Measurements from ENCODE around the gene AUNIP.

The AUNIP gene

DNA sequence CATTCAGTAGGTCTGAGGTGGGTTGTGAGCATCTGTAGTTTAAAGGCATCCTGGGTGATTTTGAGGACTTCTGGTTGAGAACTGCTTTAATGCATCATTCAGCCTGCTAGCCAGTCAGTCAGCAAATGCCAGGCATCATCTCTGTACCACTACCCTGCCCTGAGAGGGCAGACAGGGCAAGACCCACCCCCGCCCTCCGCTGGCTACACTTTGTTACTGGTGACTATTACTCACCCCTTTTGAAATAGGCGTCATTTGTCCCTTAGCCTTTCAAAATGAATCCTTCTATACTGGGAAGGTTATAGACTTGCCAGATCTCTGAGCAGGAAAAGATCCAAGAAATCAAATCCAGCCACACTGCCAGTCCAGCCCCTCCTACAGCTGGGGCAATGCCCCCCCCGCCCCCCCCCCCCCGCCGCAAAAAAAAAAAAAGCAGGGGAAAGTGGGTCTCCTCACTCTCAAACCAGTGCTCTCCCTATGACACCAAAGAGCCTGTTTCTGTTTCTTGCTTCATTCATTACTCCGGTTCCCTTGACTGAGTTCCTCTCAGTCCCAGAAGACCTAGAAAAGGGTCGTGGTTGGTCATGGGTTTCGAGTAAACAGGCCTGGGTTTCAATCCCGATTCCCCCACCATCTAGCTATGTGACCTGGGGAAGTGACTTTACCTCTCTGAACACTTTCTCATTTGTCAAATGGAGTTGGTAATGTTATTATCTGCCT, 54.9 kb downstream of the AUNIP start:
- peak; percentile 76 for DNase-seq (ENCODE audit: low spot score)
- TF ChIP-seq, protein P1, sequence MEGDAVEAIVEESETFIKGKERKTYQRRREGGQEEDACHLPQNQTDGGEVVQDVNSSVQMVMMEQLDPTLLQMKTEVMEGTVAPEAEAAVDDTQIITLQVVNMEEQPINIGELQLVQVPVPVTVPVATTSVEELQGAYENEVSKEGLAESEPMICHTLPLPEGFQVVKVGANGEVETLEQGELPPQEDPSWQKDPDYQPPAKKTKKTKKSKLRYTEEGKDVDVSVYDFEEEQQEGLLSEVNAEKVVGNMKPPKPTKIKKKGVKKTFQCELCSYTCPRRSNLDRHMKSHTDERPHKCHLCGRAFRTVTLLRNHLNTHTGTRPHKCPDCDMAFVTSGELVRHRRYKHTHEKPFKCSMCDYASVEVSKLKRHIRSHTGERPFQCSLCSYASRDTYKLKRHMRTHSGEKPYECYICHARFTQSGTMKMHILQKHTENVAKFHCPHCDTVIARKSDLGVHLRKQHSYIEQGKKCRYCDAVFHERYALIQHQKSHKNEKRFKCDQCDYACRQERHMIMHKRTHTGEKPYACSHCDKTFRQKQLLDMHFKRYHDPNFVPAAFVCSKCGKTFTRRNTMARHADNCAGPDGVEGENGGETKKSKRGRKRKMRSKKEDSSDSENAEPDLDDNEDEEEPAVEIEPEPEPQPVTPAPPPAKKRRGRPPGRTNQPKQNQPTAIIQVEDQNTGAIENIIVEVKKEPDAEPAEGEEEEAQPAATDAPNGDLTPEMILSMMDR (IDR thresholded peaks at IDR 0.05; ENCODE audit: extremely low read depth, insufficient read depth, missing control alignments) = no peak
- in situ Hi-C loops (cut with MboI; ENCODE audit: low pct_unique_long_range_greater_than_20kb, low sequenced_read_pairs, unreplicated experiment) = no loop called here

DNA sequence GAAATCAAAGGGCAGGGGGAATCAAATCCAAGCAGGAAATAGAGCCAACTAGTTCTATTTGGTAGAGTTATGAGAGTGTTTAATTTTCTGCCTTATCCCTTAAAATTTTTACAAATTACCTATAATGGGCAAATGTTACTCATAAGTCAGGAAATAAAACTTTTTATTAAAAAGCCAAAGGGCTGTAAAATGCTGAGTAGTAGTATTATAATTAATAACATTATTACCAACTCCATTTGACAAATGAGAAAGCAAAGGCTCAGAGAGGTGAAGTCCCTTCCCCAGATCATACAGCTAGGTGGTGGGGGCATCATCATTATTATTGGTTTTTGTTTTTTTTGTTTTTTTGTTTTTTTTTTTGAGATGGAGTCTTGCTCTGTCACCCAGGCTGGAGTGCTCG, 55.9 kb downstream of the AUNIP start:
- in situ Hi-C loops (cut with MboI; ENCODE audit: low pct_unique_long_range_greater_than_20kb, low sequenced_read_pairs, unreplicated experiment) = no loop called here
- TF ChIP-seq, protein P1 (IDR thresholded peaks at IDR 0.05; ENCODE audit: extremely low read depth, insufficient read depth, missing control alignments) = no peak
- no peak for DNase-seq (ENCODE audit: low spot score)

DNA sequence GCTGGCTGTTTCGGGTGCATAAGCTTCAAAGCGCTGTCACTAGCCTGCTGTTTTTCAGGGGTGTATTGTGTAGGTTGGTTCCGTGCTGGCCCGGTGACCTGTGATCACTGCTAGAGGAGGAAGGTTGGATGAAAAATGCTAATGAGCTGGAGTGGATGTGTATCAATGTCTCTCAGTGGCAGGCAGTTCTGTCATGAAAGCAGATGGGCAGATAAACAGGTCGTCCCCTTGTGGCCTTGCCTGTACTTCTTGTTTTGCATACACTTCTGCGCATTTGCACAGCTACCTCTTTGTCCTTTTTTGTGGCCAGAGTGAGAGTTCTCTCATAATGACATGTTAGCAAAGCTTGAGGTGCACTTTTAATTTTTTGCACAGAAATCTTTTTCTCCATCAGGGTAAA, 56.3 kb downstream of the AUNIP start:
- in situ Hi-C loops (cut with MboI; ENCODE audit: low pct_unique_long_range_greater_than_20kb, low sequenced_read_pairs, unreplicated experiment) = no loop called here
- DNase-seq (ENCODE audit: low spot score) = peak; percentile 83
- TF ChIP-seq, protein P1 (IDR thresholded peaks at IDR 0.05; ENCODE audit: extremely low read depth, insufficient read depth, missing control alignments) = no peak

DNA sequence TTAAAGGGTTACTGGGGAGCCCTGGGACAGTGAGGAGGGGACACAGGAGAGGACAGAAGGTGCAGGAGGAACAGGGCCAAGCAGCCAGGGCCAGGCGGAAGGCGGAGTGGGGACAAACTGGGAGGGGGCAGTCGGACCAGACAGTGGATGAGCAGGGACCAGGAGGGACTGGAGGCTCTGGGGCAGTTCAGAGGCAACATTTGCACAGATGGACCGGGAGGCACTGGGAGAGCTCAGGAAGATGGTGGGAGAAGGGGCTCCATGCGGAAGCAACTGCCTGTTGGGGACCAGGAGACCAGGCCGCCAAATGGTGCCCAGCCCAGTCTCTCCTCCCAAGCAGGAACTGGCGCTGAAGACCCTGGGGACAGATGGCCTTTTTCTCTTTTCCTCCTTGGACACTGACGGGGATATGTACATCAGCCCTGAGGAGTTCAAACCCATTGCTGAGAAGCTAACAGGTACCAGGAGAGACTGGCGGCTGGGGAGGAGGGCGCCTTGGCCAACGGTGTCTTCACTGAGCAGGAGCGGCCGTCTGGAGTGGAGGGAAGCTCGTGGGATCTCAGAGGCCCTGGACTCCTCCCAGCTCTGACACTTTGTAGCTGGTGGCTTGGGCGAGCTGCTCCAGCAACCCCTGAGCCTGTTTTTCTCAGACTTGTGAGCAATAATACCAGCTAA, 58.4 kb downstream of the AUNIP start:
- no peak for DNase-seq (ENCODE audit: low spot score)
- in situ Hi-C loops (cut with MboI; ENCODE audit: low pct_unique_long_range_greater_than_20kb, low sequenced_read_pairs, unreplicated experiment) = no loop called here
- TF ChIP-seq, protein P1 (IDR thresholded peaks at IDR 0.05; ENCODE audit: extremely low read depth, insufficient read depth, missing control alignments) = no peak

DNA sequence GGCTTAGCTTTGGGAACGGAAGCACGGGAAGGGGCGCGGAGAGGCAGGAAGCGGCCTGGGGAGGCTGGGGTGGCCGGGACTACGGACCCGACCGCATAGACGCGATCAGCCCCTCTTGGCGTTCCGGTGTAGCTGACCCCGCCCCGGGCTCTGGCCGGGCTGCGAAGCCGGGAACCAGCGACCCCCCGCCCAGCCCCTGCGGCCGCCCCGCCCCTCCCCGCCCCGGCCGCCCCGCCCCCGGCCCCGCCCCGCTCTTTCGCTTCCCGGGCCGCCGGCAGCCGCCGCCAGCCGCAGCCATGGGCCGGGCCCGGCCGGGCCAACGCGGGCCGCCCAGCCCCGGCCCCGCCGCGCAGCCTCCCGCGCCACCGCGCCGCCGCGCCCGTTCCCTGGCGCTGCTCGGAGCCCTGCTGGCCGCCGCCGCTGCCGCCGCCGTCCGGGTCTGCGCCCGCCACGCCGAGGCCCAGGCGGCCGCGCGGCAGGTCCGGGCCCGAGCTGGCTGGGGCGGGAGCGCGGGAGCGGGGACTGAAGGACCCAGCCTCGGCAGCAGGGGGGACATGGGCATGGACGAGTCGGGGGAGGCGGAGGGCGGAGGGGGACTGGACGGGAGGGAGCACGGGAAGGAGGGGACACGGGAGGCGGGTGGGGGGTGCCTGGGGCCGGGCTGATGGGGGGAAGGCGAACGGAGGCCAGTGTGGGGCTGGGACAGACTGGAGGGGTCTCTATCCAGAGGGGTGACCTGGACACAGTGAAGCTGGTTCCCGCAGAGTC, 59.1 kb downstream of the AUNIP start, which contains the start of gene SELENON:
TSS of gene SELENON (plus strand) at position 259 of the 768 bp plus-strand sequence. CDS start at position 297, 38 bp downstream.
- TF ChIP-seq, protein P1 (IDR thresholded peaks at IDR 0.05; ENCODE audit: extremely low read depth, insufficient read depth, missing control alignments) = no peak
- in situ Hi-C loops (cut with MboI; ENCODE audit: low pct_unique_long_range_greater_than_20kb, low sequenced_read_pairs, unreplicated experiment) = no loop called here
- peak; percentile 79 for DNase-seq (ENCODE audit: low spot score)

DNA sequence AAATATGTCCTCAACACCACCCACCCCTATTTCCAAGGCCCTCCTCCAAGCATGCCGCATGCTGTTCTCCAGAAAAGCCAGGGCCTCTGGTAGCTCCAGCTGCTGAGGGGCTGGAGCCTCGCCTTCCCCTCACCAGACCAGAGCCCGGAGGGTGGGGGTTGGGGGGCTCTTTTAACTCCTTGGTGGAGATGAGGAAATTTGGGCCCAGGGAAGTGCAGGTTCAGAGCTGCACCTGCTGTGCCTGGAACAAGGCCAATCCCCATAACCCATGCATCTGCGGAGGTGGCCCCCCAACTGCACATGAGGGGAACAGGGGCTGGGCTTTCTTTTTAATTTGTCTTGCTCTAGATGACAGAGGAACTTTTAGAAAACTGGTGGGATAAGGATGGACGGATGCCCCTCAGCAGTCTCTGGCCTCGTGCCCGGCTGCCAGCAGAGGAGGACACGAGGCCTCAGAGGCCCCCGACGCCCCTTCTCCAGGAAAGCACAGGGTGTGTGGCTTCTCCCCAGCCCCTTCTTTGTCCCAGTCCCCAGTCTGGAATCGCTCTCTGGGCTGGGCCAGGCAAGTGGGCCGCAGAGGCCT, 59.8 kb downstream of the AUNIP start:
- in situ Hi-C loops (cut with MboI; ENCODE audit: low pct_unique_long_range_greater_than_20kb, low sequenced_read_pairs, unreplicated experiment) = no loop called here
- DNase-seq (ENCODE audit: low spot score) = no peak

More for the DNA sequence above, 59.8 kb downstream of the AUNIP start:
- TF ChIP-seq, protein P1 (IDR thresholded peaks at IDR 0.05; ENCODE audit: extremely low read depth, insufficient read depth, missing control alignments) = no peak

Measured in GM13977 (cell line).